HG03280 (cell line): Measurements from ENCODE around the gene FLVCR2.
"Not testable (repeated sequence)": the region's sequence is repeated elsewhere in the genome, so short reads cannot be mapped to it uniquely, and the experiment has no call there.

Experiments used
- ATAC-seq: cut with Tn5 transposase; IDR thresholded peaks from one replicate; pipeline ENCODE4 v1.9.1; 2021; ENCODE audit warnings: mild to moderate bottlenecking, moderate library complexity; ENCODE audit not compliant: unreplicated experiment

The FLVCR2 gene

GRCh38 chr14:75658957-75659356, 80.5 kb downstream of the FLVCR2 start:
- ATAC-seq = no peak

- ATAC-seq = no peak
Measured at GRCh38 chr14:75660238-75660629, 81.8 kb downstream of the FLVCR2 start.

GRCh38 chr14:75660630-75661498, 82.4 kb downstream of the FLVCR2 start, which contains the start of the genes ERG28 and TTLL5:
ERG28 (minus strand) TSS chr14:75660876; CDS start chr14:75657502, 3,374 bp downstream.
TTLL5 (plus strand) TSS chr14:75661246; CDS start chr14:75663150, 1,904 bp downstream.
- peak; percentile 95 for ATAC-seq

- ATAC-seq = no peak
Measured at GRCh38 chr14:75661499-75661814, 83.0 kb downstream of the FLVCR2 start.

GRCh38 chr14:75662966-75663365, 84.5 kb downstream of the FLVCR2 start:
- ATAC-seq = no peak

GRCh38 chr14:75667099-75667765, 88.8 kb downstream of the FLVCR2 start:
- ATAC-seq = no peak

GRCh38 chr14:75672605-75673192, 94.3 kb downstream of the FLVCR2 start:
- ATAC-seq = no peak

GRCh38 chr14:75673345-75674035, 95.1 kb downstream of the FLVCR2 start:
- ATAC-seq = no peak

GRCh38 chr14:75675265-75675960, 97.0 kb downstream of the FLVCR2 start:
- no peak for ATAC-seq

GRCh38 chr14:75685910-75686309, 107.5 kb downstream of the FLVCR2 start:
- ATAC-seq = no peak

GRCh38 chr14:75689012-75689411, 110.6 kb downstream of the FLVCR2 start:
- ATAC-seq = no peak

- no peak for ATAC-seq
Measured at GRCh38 chr14:75690010-75690409, 111.6 kb downstream of the FLVCR2 start.

GRCh38 chr14:75695025-75695424, 116.6 kb downstream of the FLVCR2 start:
- ATAC-seq = not testable (repeated sequence)

GRCh38 chr14:75697386-75697785, 119.0 kb downstream of the FLVCR2 start:
- ATAC-seq = no peak
